Nucleus accumbens (tissue), 56 donors: ENCODE data around the gene PPDPF.
A peak's percentile ranks its signal among the peaks of the same experiment; 100 is the strongest.

Experiments used
- DNase-seq, 56 donors: peaks; one replicate each; lab custom pipeline; 2025; lab: John Stamatoyannopoulos, UW

The PPDPF gene

DNA sequence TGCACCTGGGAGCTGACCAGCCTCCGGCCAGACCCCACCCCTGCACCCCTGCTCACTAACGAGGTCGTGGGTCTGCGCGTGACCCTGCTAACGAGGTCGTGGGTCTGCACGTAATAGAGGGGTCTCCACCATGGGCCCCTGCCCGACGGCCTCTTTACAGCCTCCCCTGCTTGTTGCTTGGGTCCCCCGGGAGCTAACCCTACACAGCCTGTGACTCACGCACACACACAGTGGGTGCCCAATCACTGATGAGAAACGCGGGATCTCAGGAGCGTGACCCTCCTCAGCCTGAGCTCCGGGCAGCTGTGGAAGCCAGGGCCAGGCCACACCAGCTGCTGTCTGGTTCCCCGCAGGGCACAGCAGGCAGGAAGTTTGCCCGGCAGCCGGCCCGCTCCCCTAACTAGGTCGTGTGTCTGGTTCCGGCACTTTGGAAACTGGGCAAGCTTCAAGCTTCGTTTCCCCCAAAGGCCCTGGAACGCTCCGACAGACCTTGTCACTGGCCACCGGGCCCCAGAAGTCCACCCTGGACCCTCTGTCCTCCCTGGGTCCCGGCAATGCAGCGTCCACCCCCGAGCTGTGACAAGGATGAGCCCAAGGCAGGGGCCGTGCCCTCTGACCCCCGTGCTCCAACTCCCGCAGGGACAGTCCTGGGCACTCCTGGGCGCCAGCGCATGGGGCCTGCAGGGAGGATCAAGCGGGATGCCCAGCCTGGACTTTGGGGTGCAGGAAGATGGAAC lies 15.8 kb downstream of the PPDPF start:
- no peak for DNase-seq

DNA sequence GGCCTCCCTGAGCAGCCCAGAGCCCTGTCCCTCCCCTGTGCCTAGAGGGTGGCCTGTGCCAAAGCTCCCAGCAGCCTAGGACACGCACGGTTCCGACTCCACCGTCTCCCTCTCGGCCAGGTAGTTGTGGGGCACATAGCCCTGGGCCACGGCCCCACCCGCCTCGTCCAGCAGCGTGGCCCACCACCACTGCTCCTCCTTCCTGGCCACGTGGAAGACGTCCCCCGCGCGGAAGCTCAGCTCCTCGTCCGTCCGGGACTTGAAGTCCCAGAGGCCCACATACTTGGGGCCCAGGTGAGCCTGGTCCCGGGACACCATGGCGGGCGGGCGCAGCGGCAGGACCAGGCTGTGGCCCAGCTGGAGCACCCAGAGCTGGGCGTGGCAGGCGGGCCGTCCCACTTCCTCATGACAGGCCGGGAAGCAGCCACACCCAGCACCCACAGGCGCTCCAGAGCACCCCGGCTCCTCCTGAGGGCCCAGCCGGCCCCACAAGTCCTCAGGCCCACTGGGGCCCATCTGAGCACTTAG lies 16.5 kb downstream of the PPDPF start, which contains the start of gene PTK6:
Gene PTK6 (minus strand): TSS at position 380 of the 528 bp plus-strand sequence. CDS start 62 bp downstream, at position 318.
- DNase-seq, result no peak

DNA sequence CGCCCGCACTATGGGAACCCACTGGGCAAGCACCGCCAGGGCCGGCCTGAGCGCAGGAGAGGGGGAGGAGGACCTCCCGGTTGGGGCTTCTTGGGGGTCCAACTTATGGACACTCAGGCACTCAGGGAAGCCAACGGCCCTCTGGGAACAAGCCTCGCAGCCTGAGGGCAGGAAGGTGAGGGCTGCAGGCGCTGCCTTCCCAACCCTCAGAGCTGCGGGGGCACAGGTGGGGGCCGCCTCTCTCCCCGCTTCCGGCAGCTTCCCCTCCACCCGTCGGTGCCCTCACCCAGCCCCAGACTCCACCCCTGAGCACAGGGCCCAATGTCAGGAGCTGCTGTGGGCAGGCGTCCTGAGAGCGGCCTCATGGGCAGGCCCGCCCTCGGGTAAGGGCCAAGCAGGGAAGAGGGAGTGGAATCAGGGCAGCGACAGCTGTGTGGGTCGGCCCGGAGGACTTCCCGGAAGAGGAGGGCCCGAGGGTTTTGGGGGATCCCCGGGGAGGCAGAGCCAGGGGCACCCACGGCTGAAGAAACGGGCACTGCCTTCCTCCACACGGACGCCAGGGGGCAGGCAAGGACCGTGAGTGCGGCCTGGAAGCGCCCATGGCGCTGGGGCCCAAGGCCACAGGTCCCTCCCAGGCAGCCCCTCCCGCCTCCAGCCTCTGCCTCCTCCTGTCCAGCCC lies 17.1 kb downstream of the PPDPF start:
- peak in 48 of 56 donors; percentile 7 to 81 (median 44) for DNase-seq

DNA sequence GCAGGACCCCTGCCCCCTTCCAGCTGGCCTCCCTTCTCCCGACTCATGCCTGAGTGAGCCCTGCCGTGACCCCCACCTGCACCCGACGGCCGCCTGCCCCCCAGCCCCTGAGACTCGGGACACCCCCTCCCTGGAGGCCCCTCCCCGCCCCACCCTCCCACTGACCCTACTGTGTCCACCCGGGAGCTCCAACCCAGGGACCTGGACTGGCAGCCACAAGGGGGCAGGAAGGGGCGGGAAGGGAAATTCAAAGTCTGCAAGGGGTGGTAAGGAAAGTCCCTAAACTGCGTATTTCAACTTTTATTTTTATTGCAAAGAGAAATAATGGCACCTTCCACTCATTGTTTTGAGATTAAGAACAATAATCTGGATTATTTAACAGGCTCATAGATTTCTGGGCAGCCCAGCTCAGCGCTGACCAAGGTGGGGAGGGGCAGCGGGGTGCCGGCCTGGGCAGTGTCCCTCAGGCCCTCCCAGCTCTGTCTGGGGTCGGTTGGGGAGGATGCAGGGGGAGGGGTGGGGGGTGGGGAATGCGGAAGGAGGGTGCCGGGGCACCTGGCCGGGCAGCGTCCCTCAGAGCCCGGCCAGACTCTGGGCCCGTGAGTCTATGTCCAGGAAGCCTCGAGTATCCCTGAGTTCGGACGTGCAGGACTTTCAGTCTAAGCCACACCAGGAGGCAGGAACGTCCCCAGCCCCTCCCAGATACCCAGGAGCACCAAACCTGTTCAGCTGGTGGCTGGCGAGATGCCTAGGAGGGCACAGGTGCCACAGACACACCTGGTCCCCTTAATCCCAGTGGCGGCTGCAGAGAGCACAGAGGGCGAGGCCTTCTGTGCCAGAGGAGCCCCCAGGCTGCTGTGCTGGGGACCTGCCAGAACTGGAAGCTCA lies 17.9 kb downstream of the PPDPF start:
- no peak for DNase-seq

DNA sequence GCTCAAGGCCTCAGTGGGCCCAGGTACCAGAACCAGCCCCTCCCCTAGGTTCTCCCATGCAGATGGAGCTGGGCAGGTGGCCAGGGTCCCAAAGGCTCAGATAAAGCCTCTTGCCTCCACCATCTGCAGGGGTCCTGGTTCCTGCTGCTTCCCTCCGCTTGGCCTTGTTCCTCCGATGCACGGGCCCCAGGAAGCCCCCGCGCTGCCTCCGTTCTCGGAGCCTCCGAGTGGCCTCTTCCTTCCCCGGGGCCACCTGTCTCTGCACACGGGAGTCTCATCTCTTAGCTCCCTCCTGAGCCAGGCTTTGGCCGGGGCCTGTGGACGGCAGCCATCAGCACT lies 18.5 kb downstream of the PPDPF start:
- DNase-seq, result no peak

DNA sequence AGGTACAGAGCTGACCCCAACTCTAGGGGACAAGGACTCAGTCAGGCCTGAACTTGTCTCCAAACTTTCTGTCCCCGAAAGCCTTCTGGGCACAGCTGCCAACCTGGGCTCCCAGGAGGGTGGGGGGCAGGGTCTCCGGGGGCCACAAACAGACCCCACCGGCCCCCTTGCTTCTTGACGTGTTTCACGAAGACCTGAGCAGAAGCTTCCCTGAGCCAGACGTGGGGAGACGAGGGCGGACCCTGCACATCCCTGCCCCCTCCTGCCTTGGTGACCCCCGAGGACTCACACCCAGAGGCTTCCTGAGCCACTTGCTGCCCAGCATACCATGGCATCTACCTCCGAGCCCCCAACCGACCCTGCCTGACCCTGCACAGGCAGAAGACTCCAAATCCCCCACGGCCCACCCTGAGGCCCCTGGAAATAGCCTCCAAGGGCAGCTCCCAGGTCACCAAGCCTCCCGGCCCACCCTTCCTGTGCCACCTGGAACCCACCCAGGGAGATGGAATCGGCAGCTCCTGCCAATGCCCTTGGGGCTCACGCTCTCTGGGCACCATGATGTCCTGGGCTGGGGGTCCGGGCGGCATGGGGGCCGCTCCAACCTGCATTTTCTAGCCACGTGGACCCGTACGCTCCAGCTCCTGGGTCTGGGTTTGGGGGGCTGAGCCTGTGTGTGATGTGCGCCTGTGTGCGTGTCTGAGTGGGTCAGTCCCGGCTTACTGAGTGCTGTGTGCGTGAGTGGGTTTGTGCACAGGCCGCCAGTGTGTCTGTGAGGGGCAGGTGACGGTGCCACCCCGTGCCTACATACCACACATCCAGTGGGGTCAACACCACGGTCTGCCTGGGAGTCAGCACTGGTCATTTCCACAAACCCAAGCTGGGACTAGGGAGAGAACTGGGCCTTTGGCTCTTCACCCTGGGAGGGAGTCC lies 19.1 kb downstream of the PPDPF start:
- no peak for DNase-seq

DNA sequence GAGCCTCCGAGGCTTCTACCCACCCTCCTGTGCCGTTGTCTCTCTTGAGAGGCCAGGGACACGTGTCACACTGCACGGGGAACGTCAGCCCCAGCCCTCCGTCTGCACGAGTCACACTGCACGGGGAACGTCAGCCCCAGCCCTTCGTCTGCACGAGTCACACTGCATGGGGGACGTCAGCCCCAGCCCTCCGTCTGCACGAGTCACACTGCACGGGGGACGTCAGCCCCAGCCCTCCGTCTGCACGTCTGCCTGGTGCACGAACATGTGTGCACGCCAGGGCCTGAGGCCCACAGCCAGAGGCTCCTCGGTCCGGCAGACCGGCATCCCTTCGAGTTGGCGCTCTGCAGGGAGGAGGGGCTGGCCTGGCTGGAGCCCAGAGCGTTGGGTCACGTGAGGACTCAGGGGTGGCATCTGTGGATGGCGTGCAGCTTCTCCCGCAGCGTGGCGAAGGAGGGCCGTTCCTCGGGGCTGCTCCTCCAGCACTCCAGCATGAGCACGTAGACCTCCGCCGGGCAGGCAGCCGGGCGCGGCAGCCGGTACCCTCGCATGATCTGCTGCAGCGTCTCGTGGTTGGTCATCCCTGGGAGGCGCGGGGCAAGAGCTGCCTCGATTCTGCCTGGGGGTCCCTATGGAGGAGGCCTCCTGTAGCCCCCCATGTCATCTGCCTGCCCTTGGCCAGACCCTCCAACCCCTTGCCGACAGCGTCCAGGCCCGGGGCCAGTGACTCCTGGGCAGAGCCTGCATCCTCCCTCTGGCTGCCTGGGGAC lies 20.0 kb downstream of the PPDPF start:
- peak in 21 of 56 donors; percentile 8 to 49 (median 26) for DNase-seq

DNA sequence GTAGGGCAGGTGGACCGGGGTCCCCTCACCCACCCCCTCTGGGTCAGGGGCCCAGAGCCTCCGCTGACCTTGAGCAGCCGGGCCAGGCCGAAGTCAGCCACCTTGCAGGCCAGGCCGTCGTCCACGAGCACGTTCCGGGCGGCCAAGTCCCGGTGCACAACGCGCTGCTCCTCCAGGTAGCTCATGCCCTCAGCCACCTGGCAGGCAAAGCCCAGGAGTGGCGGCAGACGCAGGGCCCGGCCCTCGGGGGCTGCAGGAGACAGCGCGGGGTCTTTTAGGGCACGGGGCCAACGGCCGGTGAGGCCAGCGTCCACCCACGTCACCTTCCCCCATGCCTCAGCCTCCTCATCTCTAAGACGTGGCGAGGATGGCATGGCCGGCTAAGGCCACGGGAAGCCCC lies 20.8 kb downstream of the PPDPF start:
- DNase-seq, result no peak

DNA sequence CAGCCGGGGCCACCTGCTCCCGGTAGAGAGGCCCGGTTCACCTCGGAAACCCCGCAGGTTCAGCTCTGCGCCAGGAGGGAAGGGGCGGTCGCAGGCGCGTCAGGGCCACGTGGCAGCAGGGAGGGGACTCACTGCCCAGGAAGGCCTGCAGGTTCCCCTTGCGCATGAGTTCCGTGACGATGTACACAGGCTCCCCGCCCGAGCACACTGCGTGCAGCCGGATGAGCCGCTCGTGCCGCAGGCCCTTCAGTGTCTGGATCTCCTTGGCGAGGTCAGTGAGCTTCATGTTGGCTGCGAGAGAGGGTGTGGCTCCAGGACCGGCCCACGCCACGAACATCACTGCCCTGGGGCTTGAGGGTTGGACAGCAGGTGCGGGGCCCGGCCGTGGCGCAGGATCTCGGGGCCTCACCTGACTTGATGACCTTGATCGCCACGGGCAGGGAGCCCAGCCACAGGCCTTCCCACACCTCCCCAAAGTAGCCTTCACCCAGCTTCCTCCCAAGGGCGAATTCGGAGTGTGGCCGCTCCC lies 21.5 kb downstream of the PPDPF start:
- DNase-seq, result no peak

DNA sequence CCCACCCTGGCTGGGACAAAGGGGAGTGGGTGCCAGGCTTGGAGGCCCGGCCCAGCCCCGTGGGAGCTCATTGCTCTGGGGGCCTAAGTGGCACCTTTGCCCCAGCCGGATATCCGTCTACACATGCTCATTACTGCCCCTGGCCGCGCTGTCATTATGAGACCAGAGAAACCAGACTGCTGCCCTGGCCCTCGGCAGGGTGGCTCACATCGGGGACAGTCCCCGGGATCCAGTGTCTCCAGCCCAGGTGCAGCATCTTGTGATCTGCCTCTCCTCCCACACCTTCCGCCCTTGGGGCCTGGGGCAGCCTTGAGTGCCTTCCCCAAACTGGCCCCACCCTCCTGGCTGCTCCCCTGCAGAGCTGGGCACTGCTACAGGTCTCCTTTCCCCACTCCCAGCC lies 22.1 kb downstream of the PPDPF start:
- no peak for DNase-seq

DNA sequence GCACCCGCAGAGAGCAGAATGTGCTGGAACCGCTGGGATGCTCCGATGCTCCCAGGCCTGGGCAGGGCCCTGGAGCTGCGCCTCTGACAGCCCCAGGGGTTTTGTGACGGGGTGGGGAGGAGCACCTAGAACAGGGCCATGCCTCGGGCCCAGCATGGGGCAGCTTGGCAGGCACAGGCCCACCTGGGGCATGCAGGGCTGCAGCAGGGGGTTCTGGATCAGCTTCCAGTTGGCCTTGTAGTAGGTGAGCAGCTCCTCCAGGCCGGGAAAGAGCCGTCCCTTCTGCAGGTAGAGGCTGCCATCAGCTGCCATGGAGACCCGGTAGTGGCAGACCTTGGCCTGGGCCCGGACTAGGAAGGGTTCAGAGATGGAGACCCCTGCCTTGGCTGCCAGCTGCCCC lies 22.6 kb downstream of the PPDPF start:
- DNase-seq, result no peak

DNA sequence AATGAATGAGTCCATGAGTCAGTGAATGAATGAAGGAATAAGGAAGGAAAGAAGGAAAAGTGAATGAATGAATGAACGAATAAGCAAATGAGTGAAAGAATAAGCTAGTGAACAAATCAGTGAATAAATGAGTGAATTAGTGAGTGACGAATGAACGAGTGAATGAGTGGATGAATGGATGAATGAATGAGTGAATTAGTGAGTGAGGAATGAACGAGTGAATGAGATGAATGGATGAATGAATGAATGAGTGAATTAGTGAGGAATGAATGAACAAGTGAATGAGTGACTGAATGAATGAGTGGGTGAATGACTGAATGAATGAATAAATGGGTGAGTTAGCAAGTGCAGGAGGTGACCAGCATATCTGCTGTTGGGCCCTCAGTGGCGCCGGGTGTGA lies 23.2 kb downstream of the PPDPF start:
- no peak for DNase-seq

DNA sequence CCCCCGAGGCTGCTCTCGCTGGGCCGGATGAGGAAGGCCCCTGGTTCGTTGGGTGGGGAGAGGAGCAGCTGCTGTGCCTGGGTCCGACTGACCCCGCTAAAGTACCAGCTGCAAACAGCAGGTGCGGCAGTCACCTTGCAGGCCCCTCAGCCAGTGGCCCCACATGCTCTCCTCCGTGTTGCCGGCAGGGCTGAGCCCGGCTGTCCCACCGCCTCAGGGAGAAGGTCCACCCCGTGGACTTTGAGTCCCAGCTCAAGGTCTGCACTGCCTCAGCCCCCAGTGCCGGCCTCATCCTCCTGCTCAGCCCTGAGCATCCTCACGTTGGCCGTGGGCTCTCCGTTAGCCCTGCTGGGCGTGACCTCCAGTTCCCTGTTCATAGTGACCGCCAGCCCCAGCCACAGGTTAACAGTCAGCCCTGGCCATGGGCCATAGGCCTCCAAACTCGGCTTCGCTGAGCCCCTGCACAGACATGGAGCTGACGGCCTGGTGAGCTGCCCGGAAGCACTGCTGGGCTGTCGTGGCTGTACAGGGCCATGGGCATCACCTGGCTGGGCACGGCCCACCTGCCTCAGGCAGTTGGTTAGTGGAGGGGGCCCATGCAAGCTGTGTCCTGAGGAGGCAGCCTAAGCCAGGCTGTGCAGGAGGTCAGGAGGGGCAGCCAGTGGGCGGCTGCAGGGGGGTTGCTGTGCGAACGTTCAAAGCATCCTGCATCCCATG lies 23.8 kb downstream of the PPDPF start:
- no peak for DNase-seq

DNA sequence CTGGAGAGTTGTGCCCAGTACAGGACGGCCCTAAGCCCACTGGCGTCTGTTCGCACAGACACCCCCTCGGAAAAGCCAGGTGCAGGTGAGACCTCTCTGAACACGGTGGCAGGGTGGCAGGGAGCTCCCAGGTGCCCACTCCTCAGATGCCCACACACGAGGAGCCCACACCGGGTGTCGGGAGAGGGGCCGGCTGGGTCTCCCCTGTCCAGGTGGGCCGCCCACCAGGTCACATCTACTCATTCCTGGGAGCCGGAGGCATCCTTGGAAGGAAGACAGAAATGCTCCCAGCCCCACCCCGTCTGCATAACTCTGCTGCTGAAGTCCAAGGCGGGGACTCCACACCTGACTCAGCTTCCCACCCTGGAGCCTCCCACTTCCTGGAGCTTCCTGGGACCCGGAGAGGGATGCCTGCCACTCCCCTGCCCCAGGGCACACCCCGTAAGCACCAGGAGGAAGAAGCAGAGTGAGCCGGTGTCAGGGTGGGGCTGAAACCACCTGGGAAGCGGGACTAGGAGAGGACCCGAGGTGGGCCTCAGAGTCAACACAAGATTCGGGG lies 24.5 kb downstream of the PPDPF start:
- no peak for DNase-seq

DNA sequence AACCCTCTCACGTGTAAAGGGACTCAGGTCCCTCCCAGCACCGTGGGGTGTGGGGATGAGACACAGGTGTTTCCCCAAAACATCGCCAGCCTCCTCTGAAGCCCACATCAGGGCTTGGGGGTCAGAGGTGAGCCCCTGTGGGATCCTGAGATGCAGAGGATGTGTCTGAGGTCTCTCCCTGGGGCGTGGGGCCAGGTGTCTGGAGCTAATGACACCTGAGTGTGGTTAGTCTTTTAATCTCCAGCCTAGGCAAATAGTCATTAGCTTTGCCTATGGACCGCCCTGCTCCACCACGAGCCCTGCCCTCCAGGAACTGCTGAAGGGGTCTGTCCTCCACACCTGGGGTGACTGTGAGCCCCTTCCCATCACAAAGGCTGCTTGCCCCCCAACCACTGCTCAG lies 25.2 kb downstream of the PPDPF start:
- no peak for DNase-seq

DNA sequence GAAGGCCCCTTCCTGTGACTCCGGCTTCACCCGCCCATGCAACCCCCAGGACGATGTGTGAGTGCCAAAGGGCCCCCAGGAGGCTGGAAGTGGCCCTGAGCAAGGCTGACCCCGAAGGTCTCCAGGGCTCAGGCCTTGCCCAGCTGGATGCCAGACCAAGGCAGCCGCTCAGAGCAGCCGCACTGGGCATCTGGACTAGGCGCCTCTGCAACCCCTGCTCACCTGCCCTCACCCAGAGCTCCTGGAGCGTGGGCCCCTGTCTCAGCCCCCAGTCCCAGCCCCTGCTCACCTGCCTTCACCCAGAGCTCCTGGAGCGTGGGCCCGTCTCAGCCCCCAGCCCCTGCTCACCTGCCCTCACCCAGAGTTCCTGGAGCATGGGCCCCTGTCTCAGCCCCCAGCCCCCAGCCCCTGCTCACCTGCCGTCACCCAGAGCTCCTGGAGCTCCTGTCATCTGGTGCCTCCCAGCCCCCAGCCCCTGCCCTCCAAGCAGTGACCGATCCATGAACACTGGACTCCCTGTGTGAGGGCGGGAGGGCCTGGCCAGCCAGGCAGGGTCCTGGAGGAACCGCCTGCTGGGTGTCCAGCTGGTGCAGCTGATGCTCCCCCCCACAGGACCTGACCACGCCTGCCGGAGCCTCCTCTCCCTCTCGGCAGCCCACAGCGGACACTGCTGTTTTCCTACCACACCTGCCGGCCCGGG lies 25.8 kb downstream of the PPDPF start:
- DNase-seq, result no peak
